Fibroblast of mammary gland (primary cell): Measurements from ENCODE around the gene NR1H3.

Experiments used
- DNase-seq: peaks from one replicate; pipeline ENCODE4 v3.0.0-alpha.2; 2010; ENCODE audit warnings: low read depth
- H3K4me3 ChIP-seq: 2 replicates; pipeline ENCODE4 v1.5.1; 2011; ENCODE audit warnings: low read depth, mild to moderate bottlenecking, low read length, moderate library complexity; ENCODE audit not compliant: control insufficient read depth
- TF ChIP-seq, protein P1 (sequence below): conservative IDR thresholded peaks from 2 replicates; pipeline ENCODE4 v1.5.1; 2011; ENCODE audit warnings: low read depth, low read length, inconsistent platforms; ENCODE audit not compliant: control insufficient read depth, insufficient read depth

Gene NR1H3

DNA sequence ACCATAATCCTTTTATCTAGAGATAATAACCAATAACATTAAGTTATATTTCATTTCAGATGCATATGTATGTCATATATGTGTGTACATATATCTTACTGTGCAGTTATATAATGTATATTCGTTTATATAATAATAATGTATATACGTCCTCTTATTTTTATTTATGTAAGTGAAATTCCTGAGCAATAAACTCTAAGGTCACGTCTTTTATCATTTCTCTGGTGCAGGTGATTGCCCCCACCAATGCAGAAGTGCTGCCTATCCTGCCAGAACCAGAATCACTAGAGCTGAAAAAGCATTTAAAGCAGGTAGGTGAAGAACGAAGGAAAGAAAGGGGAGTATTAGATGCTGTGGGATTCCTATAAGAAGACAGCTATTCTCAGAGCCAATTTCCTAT is 21.0 kb downstream of the NR1H3 start:
- TF ChIP-seq, protein P1, sequence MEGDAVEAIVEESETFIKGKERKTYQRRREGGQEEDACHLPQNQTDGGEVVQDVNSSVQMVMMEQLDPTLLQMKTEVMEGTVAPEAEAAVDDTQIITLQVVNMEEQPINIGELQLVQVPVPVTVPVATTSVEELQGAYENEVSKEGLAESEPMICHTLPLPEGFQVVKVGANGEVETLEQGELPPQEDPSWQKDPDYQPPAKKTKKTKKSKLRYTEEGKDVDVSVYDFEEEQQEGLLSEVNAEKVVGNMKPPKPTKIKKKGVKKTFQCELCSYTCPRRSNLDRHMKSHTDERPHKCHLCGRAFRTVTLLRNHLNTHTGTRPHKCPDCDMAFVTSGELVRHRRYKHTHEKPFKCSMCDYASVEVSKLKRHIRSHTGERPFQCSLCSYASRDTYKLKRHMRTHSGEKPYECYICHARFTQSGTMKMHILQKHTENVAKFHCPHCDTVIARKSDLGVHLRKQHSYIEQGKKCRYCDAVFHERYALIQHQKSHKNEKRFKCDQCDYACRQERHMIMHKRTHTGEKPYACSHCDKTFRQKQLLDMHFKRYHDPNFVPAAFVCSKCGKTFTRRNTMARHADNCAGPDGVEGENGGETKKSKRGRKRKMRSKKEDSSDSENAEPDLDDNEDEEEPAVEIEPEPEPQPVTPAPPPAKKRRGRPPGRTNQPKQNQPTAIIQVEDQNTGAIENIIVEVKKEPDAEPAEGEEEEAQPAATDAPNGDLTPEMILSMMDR, result no peak
- no peak for DNase-seq

GRCh38 chr11:47280099-47280498 is 22.3 kb downstream of the NR1H3 start:
- TF ChIP-seq, protein P1, result no peak
- H3K4me3 ChIP-seq, result no peak overlapping the region
- DNase-seq, result no peak

More for the DNA sequence above, 21.0 kb downstream of the NR1H3 start:
- no peak overlapping the region for H3K4me3 ChIP-seq

DNA sequence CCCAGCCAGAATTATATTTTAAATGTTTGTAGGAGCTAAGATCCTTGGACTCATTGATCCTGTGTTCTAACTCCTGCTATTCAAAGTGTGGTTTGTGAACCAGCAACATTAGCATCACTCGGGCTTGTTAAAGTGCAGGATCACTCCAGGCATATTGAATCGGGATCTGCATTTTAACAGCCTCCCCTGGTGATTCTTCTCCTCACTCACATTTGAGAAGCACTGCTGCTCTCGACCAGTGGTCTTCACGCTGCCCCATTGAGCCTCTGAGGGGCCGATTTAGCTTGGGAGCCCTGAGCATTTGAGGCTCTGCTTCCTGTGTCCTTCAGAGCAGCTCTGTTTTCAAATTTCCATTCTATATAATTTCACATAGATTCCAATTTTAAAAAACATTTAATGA is 23.1 kb downstream of the NR1H3 start:
- no peak for DNase-seq
- H3K4me3 ChIP-seq, result no peak overlapping the region
- TF ChIP-seq, protein P1, result no peak

DNA sequence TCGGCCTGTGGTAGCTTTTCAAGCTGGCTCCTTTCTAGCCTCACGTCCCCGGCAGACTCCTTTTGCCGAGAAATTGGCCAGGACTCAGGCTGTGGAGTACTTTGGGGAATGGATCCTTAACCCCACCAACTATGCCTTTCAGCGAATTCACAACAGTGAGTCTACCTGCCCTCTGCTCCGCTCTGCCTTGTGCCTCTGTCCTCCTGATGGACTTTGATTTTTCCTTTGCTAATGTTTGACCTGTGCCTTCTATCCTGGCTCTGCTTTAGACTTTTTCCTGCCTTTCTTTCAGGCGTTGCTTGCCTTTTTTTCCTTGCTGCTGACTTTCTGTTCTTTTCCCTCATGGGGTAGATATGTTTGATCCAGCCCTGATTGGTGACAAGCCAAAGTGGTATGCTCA is 24.7 kb downstream of the NR1H3 start:
- TF ChIP-seq, protein P1, result no peak
- H3K4me3 ChIP-seq, result no peak overlapping the region
- DNase-seq, result no peak

- no peak overlapping the region for H3K4me3 ChIP-seq
- TF ChIP-seq, protein P1, result no peak
- DNase-seq, result no peak
Observed at GRCh38 chr11:47284151-47284550, 26.4 kb downstream of the NR1H3 start.

DNA sequence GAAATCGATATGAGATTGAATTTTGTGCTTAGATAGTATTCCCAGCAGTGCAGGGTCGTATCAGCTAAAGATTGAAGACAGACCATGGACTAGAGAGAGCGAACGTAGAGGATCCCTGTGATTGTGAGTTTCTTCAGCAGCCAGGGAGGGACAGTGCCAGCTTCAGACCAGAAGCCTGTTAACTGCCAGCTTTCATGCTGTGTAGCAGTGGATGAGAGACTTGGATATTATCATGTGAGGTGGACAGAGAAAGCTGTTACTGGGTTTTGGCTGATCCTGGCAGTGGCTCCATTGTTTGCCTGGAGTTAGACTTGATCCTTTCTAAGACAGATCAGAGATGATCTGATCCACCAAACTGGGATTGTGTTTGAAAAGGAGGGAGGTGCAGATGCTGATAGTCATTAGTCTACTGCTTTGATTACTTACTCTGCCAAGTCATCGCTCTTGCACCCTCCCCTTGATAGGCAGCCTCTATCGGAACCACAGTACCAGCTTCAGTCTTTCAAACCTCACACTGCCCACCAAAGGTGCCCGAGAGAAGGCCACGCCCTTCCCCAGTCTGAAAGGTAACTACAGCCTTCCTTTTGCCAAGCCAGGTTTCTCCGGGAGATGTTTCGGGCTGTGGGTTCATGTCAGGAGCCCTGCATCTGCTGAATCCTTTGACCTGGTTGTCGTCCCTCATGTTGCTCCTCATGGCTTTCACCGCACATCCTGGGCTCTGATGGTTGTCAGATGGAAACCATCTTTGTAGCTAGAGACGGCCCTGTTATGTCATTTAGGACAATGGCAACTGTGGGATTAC is 28.4 kb downstream of the NR1H3 start:
- H3K4me3 ChIP-seq, result no peak overlapping the region
- TF ChIP-seq, protein P1, result no peak
- DNase-seq, result no peak
